HepG2 (cell line): Measurements from ENCODE around the gene PACS2. TPM values are rescaled to one million over a fixed set of nuclear protein-coding genes. Genes with fewer than 3 reads are reported as not detected.

Experiments used
- ASH2L ChIP-seq: fragments of 300-600, 200-600 bp; sonication (generic); IDR thresholded peaks from 2 replicates; pipeline ENCODE4 v1.7.0; 2017; ENCODE audit warnings: low read depth, mild to moderate bottlenecking, moderate library complexity, mixed read lengths, low read length; ENCODE audit not compliant: insufficient read length
- GMEB1 ChIP-seq: sonication (generic); formaldehyde crosslinking; IDR thresholded peaks from 2 replicates; pipeline ENCODE4 v1.5.1; 2020; ENCODE audit warnings: missing genetic modification reagents, mild to moderate bottlenecking, borderline replicate concordance
- HMGXB4 ChIP-seq, 2 experiments: sonication (generic) in 1 of 2; formaldehyde crosslinking in 1 of 2; IDR thresholded peaks; 2 replicates each; pipeline versions ENCODE4 v1.4.0 to v1.6.1; 2018 to 2020; ENCODE audit warnings: missing genetic modification reagents in 2 of 2, borderline replicate concordance in 1 of 2, low read depth in 1 of 2, mild to moderate bottlenecking in 1 of 2, missing biosample characterization in 1 of 2
- HOXA3 ChIP-seq: sonication (generic); formaldehyde crosslinking; IDR thresholded peaks from 2 replicates; pipeline ENCODE4 v1.5.0; 2020; ENCODE audit warnings: missing genetic modification reagents
- JUND ChIP-seq: sonication (generic); formaldehyde crosslinking; IDR thresholded peaks from 2 replicates; pipeline ENCODE4 v1.8.0; 2022; ENCODE audit warnings: mild to moderate bottlenecking, missing genetic modification reagents
- MAZ ChIP-seq, 2 experiments: sonication (generic) in 1 of 2; formaldehyde crosslinking in 1 of 2; IDR thresholded peaks; 2 replicates each; pipeline versions ENCODE4 v1.5.0 to v1.6.1; 2012 to 2020; ENCODE audit warnings: low read depth in 2 of 2, mild to moderate bottlenecking in 2 of 2, borderline replicate concordance in 1 of 2, improper control_type of control experiment in 1 of 2, low read length in 1 of 2, missing genetic modification reagents in 1 of 2, moderate library complexity in 1 of 2
- NR0B2 ChIP-seq: sonication (generic); formaldehyde crosslinking; IDR thresholded peaks from 2 replicates; pipeline ENCODE4 v1.4.0; 2020; ENCODE audit warnings: mild to moderate bottlenecking, missing genetic modification reagents
- RAD51 ChIP-seq: fragments of 450-650 bp; IDR thresholded peaks from 2 replicates; pipeline ENCODE4 v1.6.1; 2016; ENCODE audit warnings: borderline replicate concordance
- TARDBP ChIP-seq: sonication (generic); formaldehyde crosslinking; IDR thresholded peaks from 2 replicates; pipeline ENCODE4 v1.8.0; 2022; ENCODE audit warnings: mild to moderate bottlenecking, missing genetic modification reagents
- YY1 ChIP-seq: IDR thresholded peaks from 2 replicates; pipeline ENCODE4 v1.6.1; 2011; ENCODE audit warnings: low read length, low read depth, moderate library complexity, mild to moderate bottlenecking; ENCODE audit not compliant: insufficient read depth, insufficient replicate concordance
- ZNF264 ChIP-seq: sonication (generic); formaldehyde crosslinking; IDR thresholded peaks from 2 replicates; pipeline ENCODE4 v1.4.0; 2020; ENCODE audit warnings: missing genetic modification reagents
- ZNF646 ChIP-seq: sonication (generic); formaldehyde crosslinking; IDR thresholded peaks from 2 replicates; pipeline ENCODE4 v1.9.0; 2021; ENCODE audit warnings: mild to moderate bottlenecking, missing genetic modification reagents
- ZNF709 ChIP-seq: sonication (generic); formaldehyde crosslinking; IDR thresholded peaks from 2 replicates; pipeline ENCODE4 v1.5.0; 2020; ENCODE audit warnings: mild to moderate bottlenecking, missing genetic modification reagents
- ZNF761 ChIP-seq: sonication (generic); formaldehyde crosslinking; conservative IDR thresholded peaks from 2 replicates; pipeline ENCODE4 v1.4.0; 2020; ENCODE audit warnings: mild to moderate bottlenecking, missing genetic modification reagents
- ZSCAN30 ChIP-seq: sonication (generic); formaldehyde crosslinking; IDR thresholded peaks from 2 replicates; pipeline ENCODE4 v1.5.0; 2020; ENCODE audit warnings: mild to moderate bottlenecking, missing genetic modification reagents
- polyA plus RNA-seq, 8 experiments: library from polyadenylated mRNA; depleted of rRNA in 3 of 8; stranded (reverse) in 7 of 8; unstranded in 1 of 8; fragments of >200 nt; fragmentation: Illumina TruSeq in 4 of 8; extraction: Trizol in 4 of 8; gene quantifications; 2 replicates each; pipeline versions ENCODE4 v1.2.1 to v1.2.3, GENCODE V29; 2011 to 2016; ENCODE audit warnings: low read depth in 4 of 8, missing spikeins in 1 of 8, mixed read lengths in 1 of 8; ENCODE audit not compliant: insufficient read depth in 1 of 8
- total RNA-seq, 5 experiments: library from RNA; depleted of rRNA; stranded (reverse); fragments of >200 nt; fragmentation: Illumina TruSeq; extraction: Trizol; gene quantifications; 2 replicates each; pipeline ENCODE4 v1.2.3, GENCODE V29; 2016; ENCODE audit warnings: low read depth in 1 of 5

The PACS2 gene
- total and polyA plus RNA-seq, 2 of the 13 experiments (the other 11 are each of a cell fraction or from before 2014, with no cell fraction given): 23.6 to 27.6 TPM

- TF ChIP-seq TARDBP (CRISPR knock-in tag) (peak; percentile 32; the same call in 1 of the 2 replicates), ZSCAN30 (CRISPR knock-in tag) (no peak), ZNF709 (0 out of 2 replicates have a peak, but pooled peaks have one; percentile 40), HMGXB4 (CRISPR knock-in tag; IDR thresholded peaks at IDR 0.05; ENCODE audit: borderline replicate concordance in 1 of 2, low read depth in 1 of 2) (peak; percentile 60 to 62; a peak in 3 of 4 replicates), GMEB1 (0 out of 2 replicates have a peak, but pooled peaks have one; percentile 24), YY1 (peak; percentile 50), ASH2L (peak; percentile 64), ZNF646 (CRISPR knock-in tag) (0 out of 2 replicates have a peak, but pooled peaks have one; percentile 30), JUND (CRISPR knock-in tag) (no peak), ZNF761 (CRISPR knock-in tag) (0 out of 2 replicates have a peak, but pooled peaks have one; percentile 59), RAD51 (no peak), HOXA3 (CRISPR knock-in tag) (peak; percentile 46; the same call in 1 of the 2 replicates), NR0B2 (CRISPR knock-in tag) (0 out of 2 replicates have a peak, but pooled peaks have one; percentile 53), ZNF264 (CRISPR knock-in tag) (peak; percentile 55; the same call in 1 of the 2 replicates), MAZ (IDR thresholded peaks at IDR 0.05; ENCODE audit: borderline replicate concordance, low read depth, low read length) (no peak), MAZ (CRISPR knock-in tag; IDR thresholded peaks at IDR 0.05; ENCODE audit: low read depth) (peak; percentile 81)
Measured at GRCh38 chr14:105414456-105415371, 100.2 kb downstream of the PACS2 start (continued).
